Esophagus muscularis mucosa (tissue), 4 donors: Measurements from ENCODE around the gene NPAS3. TPM values are rescaled to one million over a fixed set of nuclear protein-coding genes. Genes with fewer than 3 reads are reported as not detected.

Experiments used
- DNase-seq: peaks from one replicate; pipeline ENCODE4 v3.0.0-alpha.2; 2017; ENCODE audit errors: extremely low spot score
- H3K27ac ChIP-seq, 4 donors: fragments of 200-600 bp; sonication (generic); replicated peaks in 1 of 4; 1 replicate in 3 of 4; 2 replicates in 1 of 4; pipeline ENCODE4 v1.5.1; 2016 to 2019; ENCODE audit warnings: mild to moderate bottlenecking in 1 of 4
- H3K27me3 ChIP-seq, 4 donors: fragments of 200-600 bp; sonication (generic); one replicate each; pipeline versions ENCODE4 v1.5.1 to v1.6.0; 2016 to 2019
- H3K36me3 ChIP-seq, 4 donors: fragments of 200-600 bp; sonication (generic); one replicate each; pipeline ENCODE4 v1.5.1; 2016 to 2019
- H3K4me1 ChIP-seq, 4 donors: fragments of 200-600 bp; sonication (generic); one replicate each; pipeline ENCODE4 v1.5.1; 2016 to 2019
- H3K4me3 ChIP-seq, 4 donors: fragments of 200-600 bp; sonication (generic); 1 replicate in 2 of 4; 2 replicates in 2 of 4; pipeline ENCODE4 v1.5.1; 2016 to 2019; ENCODE audit warnings: mild to moderate bottlenecking in 4 of 4, moderate library complexity in 1 of 4
- H3K9me3 ChIP-seq, 4 donors: fragments of 200-600 bp; sonication (generic); 1 replicate in 3 of 4; 2 replicates in 1 of 4; pipeline ENCODE4 v1.5.1; 2016 to 2019
- EP300 ChIP-seq: sonication (generic); formaldehyde crosslinking; IDR thresholded peaks from one replicate; pipeline ENCODE4 v1.6.1; 2017; ENCODE audit warnings: antibody characterized with exemption
- POLR2A ChIP-seq: fragments of 450-650 bp; IDR thresholded peaks from one replicate; pipeline ENCODE4 v1.6.1; 2017; ENCODE audit warnings: antibody characterized with exemption, moderate library complexity, mild to moderate bottlenecking, low read depth
- POLR2AphosphoS5 ChIP-seq, 2 donors: sonication (generic); formaldehyde crosslinking; IDR thresholded peaks; one replicate each; pipeline ENCODE4 v1.6.1; 2017; ENCODE audit warnings: antibody characterized with exemption in 2 of 2
- WGBS: methylation state at CpG from one replicate; pipeline ENCODE4 v1.1.5; 2018; 5-methylcytosine and 5-hydroxymethylcytosine counted together
- intact Hi-C: fragments of 100-400 bp; cut with DNase I; formaldehyde crosslinking; loops from one replicate; pipeline ENCODE4 v1.15.1; 2023
- total RNA-seq, 4 donors: library from RNA; depleted of rRNA; stranded (reverse); fragments of >200 nt; gene quantifications; one replicate each; pipeline versions ENCODE4 v1.1.0 to v1.2.1, GENCODE V29; 2016
- TF ChIP-seq, protein P1 (sequence below), 3 experiments: fragments of 200-600 bp in 2 of 3; fragments of 450-650 bp in 1 of 3; sonication (generic) in 2 of 3; IDR thresholded peaks; one replicate each; pipeline ENCODE4 v1.5.1; 2017 to 2019; ENCODE audit warnings: antibody characterized with exemption in 3 of 3, mild to moderate bottlenecking in 2 of 3, moderate library complexity in 1 of 3

Gene NPAS3
- total RNA-seq, 4 donors from 2014 or later = 3.3 to 7.3 (median 5.8) TPM

DNA sequence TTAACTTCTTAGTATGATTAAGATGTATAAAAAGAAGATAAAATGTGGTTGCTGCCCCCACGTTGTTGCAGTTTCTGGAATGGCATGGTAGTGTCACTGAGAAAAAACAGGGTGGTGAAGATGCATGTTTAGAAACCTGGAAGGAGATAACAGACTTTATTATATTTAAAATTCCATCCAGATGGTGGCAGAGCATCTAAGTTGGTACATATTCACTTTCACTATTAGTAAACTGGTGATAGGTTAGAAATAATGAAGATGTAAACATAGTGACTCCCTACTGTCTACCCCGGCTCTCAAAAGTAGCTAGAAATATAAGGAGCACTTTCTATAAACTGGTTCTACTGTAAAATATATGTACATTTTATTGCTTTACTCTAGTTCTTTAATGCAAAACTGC, 279.3 kb downstream of the NPAS3 start:
- no peaks in the 10 kb centered on the region for H3K4me1 ChIP-seq
- H3K27ac ChIP-seq = no peak overlapping the region
- WGBS = 82% methylated on average over 2 of the region's 2 CpGs
- no peak overlapping the region for H3K4me3 ChIP-seq
- no peaks in the 10 kb centered on the region for H3K36me3 ChIP-seq
- H3K27me3 ChIP-seq = no peaks in the 10 kb centered on the region
- H3K9me3 ChIP-seq = no peaks in the 10 kb centered on the region
- TF ChIP-seq, protein P1, sequence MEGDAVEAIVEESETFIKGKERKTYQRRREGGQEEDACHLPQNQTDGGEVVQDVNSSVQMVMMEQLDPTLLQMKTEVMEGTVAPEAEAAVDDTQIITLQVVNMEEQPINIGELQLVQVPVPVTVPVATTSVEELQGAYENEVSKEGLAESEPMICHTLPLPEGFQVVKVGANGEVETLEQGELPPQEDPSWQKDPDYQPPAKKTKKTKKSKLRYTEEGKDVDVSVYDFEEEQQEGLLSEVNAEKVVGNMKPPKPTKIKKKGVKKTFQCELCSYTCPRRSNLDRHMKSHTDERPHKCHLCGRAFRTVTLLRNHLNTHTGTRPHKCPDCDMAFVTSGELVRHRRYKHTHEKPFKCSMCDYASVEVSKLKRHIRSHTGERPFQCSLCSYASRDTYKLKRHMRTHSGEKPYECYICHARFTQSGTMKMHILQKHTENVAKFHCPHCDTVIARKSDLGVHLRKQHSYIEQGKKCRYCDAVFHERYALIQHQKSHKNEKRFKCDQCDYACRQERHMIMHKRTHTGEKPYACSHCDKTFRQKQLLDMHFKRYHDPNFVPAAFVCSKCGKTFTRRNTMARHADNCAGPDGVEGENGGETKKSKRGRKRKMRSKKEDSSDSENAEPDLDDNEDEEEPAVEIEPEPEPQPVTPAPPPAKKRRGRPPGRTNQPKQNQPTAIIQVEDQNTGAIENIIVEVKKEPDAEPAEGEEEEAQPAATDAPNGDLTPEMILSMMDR (IDR thresholded peaks at IDR 0.05) = no peak
- TF ChIP-seq POLR2A (no peak), POLR2AphosphoS5 (IDR thresholded peaks at IDR 0.05) (no peak), EP300 (no peak)
- DNase-seq = no peak
- intact Hi-C loops = no loop called here

DNA sequence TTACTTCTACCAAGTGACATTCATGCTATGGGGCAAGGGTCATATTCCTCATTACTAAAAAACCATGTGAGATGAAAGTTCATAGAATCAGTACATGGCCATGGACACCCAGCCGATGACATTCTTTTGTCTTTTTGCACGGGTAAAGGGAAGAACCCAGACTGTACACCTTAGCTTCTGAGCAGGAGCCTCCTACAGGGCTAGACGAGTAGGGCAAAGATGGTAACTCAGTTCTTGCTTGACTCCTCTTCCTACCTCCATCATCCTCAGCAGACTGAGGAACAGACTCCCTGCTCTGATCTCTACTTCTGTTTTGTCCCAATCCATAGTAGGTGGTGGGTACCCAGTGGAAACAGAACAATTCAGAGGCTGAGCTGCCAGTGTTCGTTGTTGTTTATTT, 281.3 kb downstream of the NPAS3 start:
- intact Hi-C loops = no loop called here
- Histone ChIP-seq H3K36me3 (no peaks in the 10 kb centered on the region), H3K9me3 (no peaks in the 10 kb centered on the region), H3K4me3 (no peak overlapping the region), H3K27me3 (no peaks in the 10 kb centered on the region), H3K4me1 (no peaks in the 10 kb centered on the region), H3K27ac (no peak overlapping the region)
- 82% methylated on average over 4 of the region's 4 CpGs for WGBS
- no peak for DNase-seq
- TF ChIP-seq POLR2A = no peak
- TF ChIP-seq, protein P1 (IDR thresholded peaks at IDR 0.05) = no peak
- TF ChIP-seq POLR2AphosphoS5 (IDR thresholded peaks at IDR 0.05) = no peak
- no peak for TF ChIP-seq EP300

DNA sequence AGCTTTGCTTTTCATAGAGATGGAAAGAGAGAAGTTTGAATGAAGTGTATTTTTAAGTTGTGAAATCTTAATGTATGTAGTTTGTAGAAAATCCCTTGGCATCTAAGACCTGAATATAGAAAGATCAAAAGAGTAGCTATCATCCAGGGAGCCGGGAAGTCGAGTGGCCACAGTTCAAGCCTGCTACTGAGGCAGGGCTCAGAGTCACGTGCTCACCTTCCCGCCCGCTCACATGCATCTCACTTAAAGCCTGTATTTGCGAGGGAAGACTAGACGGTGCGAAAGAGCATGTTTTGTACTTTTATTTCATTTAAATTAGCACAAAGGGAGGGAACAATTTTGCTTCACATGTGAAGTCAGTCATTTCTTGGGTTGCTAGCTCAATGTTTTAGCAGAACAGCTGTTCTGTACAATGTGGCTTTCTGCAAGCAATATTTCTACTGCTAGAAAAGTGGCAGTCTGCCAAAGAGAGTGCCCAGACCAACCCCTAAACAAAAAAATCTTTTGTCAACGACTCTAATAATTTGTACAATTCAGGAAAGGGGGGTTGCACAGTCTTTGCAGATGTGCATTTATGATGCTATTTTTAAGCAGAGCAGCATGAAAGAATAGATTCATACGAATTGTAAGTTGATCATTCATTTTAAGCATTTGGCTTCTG, 290.7 kb downstream of the NPAS3 start:
- H3K4me3 ChIP-seq = no peak overlapping the region
- H3K27me3 ChIP-seq = no peaks in the 10 kb centered on the region
- peaks cover 0 to 15% (median 12%) of the 10 kb centered on the region in 4 donors for H3K4me1 ChIP-seq
- 48% methylated on average over 10 of the region's 10 CpGs for WGBS
- intact Hi-C loops = no loop called here
- H3K9me3 ChIP-seq = no peaks in the 10 kb centered on the region
- no peaks in the 10 kb centered on the region for H3K36me3 ChIP-seq
- H3K27ac ChIP-seq = no peak overlapping the region
- no peak for DNase-seq
- TF ChIP-seq EP300 (no peak), POLR2A (no peak), POLR2AphosphoS5 (IDR thresholded peaks at IDR 0.05) (no peak)
- TF ChIP-seq, protein P1 (IDR thresholded peaks at IDR 0.05) = no peak

DNA sequence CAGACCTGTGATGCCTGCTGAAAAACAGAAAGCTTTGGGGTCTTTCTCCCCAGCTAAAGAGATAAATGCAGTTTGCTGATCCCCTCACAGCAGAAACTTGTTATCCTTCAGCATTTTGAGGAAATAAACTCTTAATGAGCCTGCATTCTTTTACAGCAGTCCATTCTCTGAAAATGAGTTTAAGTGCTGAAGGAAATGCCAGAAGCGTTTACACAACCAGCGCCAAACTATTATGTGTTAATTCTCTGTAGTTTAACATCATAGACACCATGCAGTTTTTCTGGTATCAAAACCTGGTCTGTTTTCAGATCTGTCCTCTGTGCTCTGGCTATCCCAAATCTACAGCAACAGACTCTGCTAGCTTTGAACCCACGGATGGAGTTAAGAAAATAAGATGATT, 291.3 kb downstream of the NPAS3 start:
- Histone ChIP-seq H3K27ac (no peak overlapping the region), H3K36me3 (no peaks in the 10 kb centered on the region), H3K9me3 (no peaks in the 10 kb centered on the region), H3K27me3 (no peaks in the 10 kb centered on the region), H3K4me3 (no peak overlapping the region), H3K4me1 (peaks cover 0 to 15% (median 12%) of the 10 kb centered on the region in 4 donors)
- TF ChIP-seq, protein P1 (IDR thresholded peaks at IDR 0.05) = no peak
- TF ChIP-seq POLR2A (no peak), EP300 (no peak), POLR2AphosphoS5 (IDR thresholded peaks at IDR 0.05) (no peak)
- intact Hi-C loops = no loop called here
- WGBS = 33% methylated on average over 3 of the region's 3 CpGs
- DNase-seq = no peak

DNA sequence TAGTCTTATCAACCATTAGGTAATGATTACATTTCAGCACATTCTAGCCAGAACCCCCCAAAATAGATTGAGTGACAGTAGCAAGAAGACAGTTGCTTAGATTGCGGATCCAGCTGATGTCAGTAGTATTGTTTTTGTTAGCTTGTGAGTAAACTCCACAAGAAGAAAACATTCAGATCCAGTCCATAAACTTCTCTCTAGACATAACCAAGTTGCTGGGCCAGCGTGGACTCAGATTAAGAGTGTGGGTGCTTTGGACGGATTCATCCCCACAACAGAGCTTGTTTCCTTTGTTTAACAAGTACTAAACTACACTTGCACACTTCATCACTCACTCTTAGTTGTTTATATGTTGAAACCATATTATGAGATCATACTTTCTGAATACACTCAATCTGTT, 293.4 kb downstream of the NPAS3 start:
- Histone ChIP-seq H3K4me1 (peaks cover 0 to 15% (median 12%) of the 10 kb centered on the region in 4 donors), H3K36me3 (no peaks in the 10 kb centered on the region), H3K27me3 (no peaks in the 10 kb centered on the region), H3K27ac (no peak overlapping the region), H3K4me3 (no peak overlapping the region), H3K9me3 (no peaks in the 10 kb centered on the region)
- intact Hi-C loops = no loop called here
- DNase-seq = no peak
- WGBS = 91% methylated on average over 3 of the region's 3 CpGs
- TF ChIP-seq POLR2AphosphoS5 (IDR thresholded peaks at IDR 0.05) (no peak), POLR2A (no peak), EP300 (no peak)
- TF ChIP-seq, protein P1 (IDR thresholded peaks at IDR 0.05) = no peak
